PC-9 (cell line): ENCODE measurements around the gene ZCCHC3. TPM values are rescaled to one million over a fixed set of nuclear protein-coding genes. Genes with fewer than 3 reads are reported as not detected.

Experiments
- BruUV-seq: library from RNA; stranded (reverse); fragments of 400-500 nt; replicated peaks from 2 replicates; lab custom pipeline; 2021; lab: Mats Ljungman, UMichigan
- CTCF ChIA-PET: fragments of 300-600 bp; sonication (Branson Sonifier 250); formaldehyde crosslinking; loops from one replicate; lab custom pipeline; 2022; ENCODE audit warnings: antibody characterized with exemption; lab: Charles Lee
- POLR2A ChIA-PET: fragments of 300-600 bp; sonication (Branson Sonifier 250); formaldehyde crosslinking; loops from one replicate; lab custom pipeline; 2022; ENCODE audit warnings: antibody characterized with exemption; ENCODE audit not compliant: unreplicated experiment; lab: Charles Lee
- DNase-seq, 2 experiments: peaks; one replicate each; pipeline versions ENCODE4 v3.0.0 to v3.0.0-alpha.2; 2015 to 2022; ENCODE audit warnings: mixed read lengths in 1 of 2
- H2AFZ ChIP-seq: fragments of 200-600 bp; sonication (generic); 2 replicates; pipeline ENCODE4 v1.8.1; 2017; ENCODE audit warnings: antibody characterized with exemption
- H3F3A ChIP-seq: fragments of 200-600 bp; sonication (generic); 2 replicates; pipeline ENCODE4 v1.8.1; 2017; ENCODE audit warnings: antibody characterized with exemption, mild to moderate bottlenecking, low read depth; ENCODE audit not compliant: insufficient read depth
- H3K27ac ChIP-seq: fragments of 200-600 bp; sonication (generic); 2 replicates; pipeline ENCODE4 v1.6.1; 2016; ENCODE audit warnings: mixed run types
- H3K27me3 ChIP-seq: fragments of 200-600 bp; sonication (generic); 2 replicates; pipeline ENCODE4 v1.6.1; 2016; ENCODE audit warnings: low read depth, mixed run types; ENCODE audit not compliant: insufficient read depth
- H3K36me3 ChIP-seq: fragments of 200-600 bp; sonication (generic); 2 replicates; pipeline ENCODE4 v1.6.1; 2016; ENCODE audit warnings: low read depth, mixed run types
- H3K4me1 ChIP-seq: fragments of 200-600 bp; sonication (generic); replicated peaks from 2 replicates; pipeline ENCODE4 v1.6.1; 2016; ENCODE audit warnings: mixed run types; ENCODE audit not compliant: insufficient read depth
- H3K4me2 ChIP-seq: fragments of 200-600 bp; sonication (generic); 2 replicates; pipeline ENCODE4 v1.6.1; 2017; ENCODE audit warnings: mixed run types
- H3K4me3 ChIP-seq: fragments of 200-600 bp; sonication (generic); 2 replicates; pipeline ENCODE4 v1.6.1; 2016; ENCODE audit warnings: mixed run types
- H3K79me2 ChIP-seq: fragments of 200-600 bp; sonication (generic); 2 replicates; pipeline ENCODE4 v1.6.1; 2017; ENCODE audit warnings: low read depth, mixed run types
- H3K9me2 ChIP-seq: fragments of 200-600 bp; sonication (generic); 2 replicates; pipeline ENCODE4 v1.8.1; 2017; ENCODE audit warnings: mild to moderate bottlenecking; ENCODE audit not compliant: insufficient read depth
- H3K9me3 ChIP-seq: fragments of 200-600 bp; sonication (generic); 2 replicates; pipeline ENCODE4 v1.8.1; 2016; ENCODE audit warnings: low read depth; ENCODE audit not compliant: insufficient read depth
- H4K20me1 ChIP-seq: fragments of 200-600 bp; sonication (generic); 2 replicates; pipeline ENCODE4 v1.8.1; 2017; ENCODE audit not compliant: insufficient read depth
- EZH2 ChIP-seq: fragments of 200-600 bp; sonication (generic); IDR thresholded peaks from 2 replicates; pipeline ENCODE4 v1.8.0; 2017; ENCODE audit warnings: antibody characterized with exemption, low read depth
- intact Hi-C: fragments of 100-400 bp; cut with micrococcal nuclease; formaldehyde crosslinking; loops from one replicate; pipeline ENCODE4 v1.10.0; 2022; ENCODE audit not compliant: unreplicated experiment
- total RNA-seq: library from RNA; stranded (reverse); gene quantifications from 2 replicates; pipeline ENCODE4 v1.2.3, GENCODE V29; 2021
- TF ChIP-seq, protein P1 (sequence below): fragments of 200-600 bp; sonication (generic); conservative IDR thresholded peaks from 2 replicates; pipeline ENCODE4 v1.6.1; 2017; ENCODE audit warnings: mixed run types, antibody characterized with exemption, mild to moderate bottlenecking, moderate library complexity

ZCCHC3 gene
- total RNA-seq, 1 experiment from 2014 or later = 17.7 TPM

DNA sequence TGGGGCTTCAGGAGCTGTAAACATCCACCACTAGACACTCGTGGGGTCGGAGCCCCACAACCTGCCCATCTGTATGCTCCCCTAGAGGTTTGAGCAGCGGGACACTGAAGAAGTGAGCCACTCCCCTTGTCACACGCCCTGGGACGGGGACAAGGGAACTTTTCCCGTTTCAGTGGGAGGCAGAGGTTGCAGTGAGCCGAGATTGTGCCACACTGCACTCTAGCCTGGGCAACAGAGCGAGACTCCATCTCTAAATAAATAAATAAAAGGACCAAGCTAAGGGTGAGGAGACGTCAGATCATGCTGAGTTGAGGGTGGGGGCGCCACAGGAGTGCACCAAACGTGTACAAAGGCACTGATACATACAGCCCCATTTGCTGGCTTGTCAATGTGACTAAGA is 8.4 kb downstream of the ZCCHC3 start:
- ChIA-PET POLR2A (no interaction called here), CTCF (no interaction called here)
- TF ChIP-seq, protein P1, sequence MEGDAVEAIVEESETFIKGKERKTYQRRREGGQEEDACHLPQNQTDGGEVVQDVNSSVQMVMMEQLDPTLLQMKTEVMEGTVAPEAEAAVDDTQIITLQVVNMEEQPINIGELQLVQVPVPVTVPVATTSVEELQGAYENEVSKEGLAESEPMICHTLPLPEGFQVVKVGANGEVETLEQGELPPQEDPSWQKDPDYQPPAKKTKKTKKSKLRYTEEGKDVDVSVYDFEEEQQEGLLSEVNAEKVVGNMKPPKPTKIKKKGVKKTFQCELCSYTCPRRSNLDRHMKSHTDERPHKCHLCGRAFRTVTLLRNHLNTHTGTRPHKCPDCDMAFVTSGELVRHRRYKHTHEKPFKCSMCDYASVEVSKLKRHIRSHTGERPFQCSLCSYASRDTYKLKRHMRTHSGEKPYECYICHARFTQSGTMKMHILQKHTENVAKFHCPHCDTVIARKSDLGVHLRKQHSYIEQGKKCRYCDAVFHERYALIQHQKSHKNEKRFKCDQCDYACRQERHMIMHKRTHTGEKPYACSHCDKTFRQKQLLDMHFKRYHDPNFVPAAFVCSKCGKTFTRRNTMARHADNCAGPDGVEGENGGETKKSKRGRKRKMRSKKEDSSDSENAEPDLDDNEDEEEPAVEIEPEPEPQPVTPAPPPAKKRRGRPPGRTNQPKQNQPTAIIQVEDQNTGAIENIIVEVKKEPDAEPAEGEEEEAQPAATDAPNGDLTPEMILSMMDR = no peak
- TF ChIP-seq EZH2 = no peak
- Histone ChIP-seq H3K27ac (no peak overlapping the region), H3K4me3 (no peak overlapping the region), H4K20me1 (peaks cover 10% of the 10 kb centered on the region; the same call in 1 of the 2 replicates), H3K36me3 (no peaks in the 10 kb centered on the region), H3K79me2 (peaks cover 9% of the 10 kb centered on the region), H3K9me2 (no peaks in the 10 kb centered on the region), H3F3A (peaks cover 22% of the 10 kb centered on the region), H2AFZ (no peak overlapping the region), H3K4me2 (no peak overlapping the region), H3K4me1 (no peaks in the 10 kb centered on the region), H3K9me3 (no peaks in the 10 kb centered on the region), H3K27me3 (no peaks in the 10 kb centered on the region)
- no peak for DNase-seq
- intact Hi-C loops = no loop called here
- no TSS peak for BruUV-seq

DNA sequence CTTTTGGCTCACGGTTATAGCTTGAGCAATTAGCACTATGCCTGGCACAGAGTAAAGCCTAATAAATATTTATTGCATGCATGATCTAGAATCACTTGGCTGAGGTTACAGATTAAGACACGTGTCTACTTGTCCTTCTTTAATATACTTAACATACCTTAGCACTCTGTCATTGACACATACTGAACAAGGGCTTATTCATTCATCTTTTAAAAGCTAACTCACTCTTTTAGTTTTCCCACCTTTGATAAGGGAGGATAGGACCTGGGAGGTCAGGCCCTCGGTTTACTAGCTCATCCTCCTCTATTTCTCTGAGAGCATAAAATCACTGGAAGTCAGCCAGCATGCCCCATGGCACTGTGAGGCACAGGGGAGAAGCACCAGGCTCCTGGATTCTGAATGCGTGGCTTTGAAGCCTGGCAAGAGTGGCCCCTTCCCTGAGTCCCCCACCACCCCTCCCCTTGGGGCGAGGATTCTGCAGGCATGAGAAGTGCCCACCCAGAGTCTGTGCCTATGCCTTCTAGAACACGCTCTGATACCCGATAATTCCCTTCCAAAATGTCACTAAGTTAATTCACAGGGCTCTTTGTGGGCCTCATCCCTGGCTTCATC is 11.2 kb downstream of the ZCCHC3 start:
- Histone ChIP-seq H4K20me1 (no peaks in the 10 kb centered on the region), H2AFZ (no peak overlapping the region), H3K79me2 (no peaks in the 10 kb centered on the region), H3K4me3 (no peak overlapping the region), H3K4me2 (no peak overlapping the region), H3F3A (peaks cover 6% of the 10 kb centered on the region; the same call in 1 of the 2 replicates), H3K9me2 (no peaks in the 10 kb centered on the region), H3K36me3 (no peaks in the 10 kb centered on the region), H3K9me3 (no peaks in the 10 kb centered on the region), H3K27ac (no peak overlapping the region), H3K4me1 (peaks cover 4% of the 10 kb centered on the region), H3K27me3 (no peaks in the 10 kb centered on the region)
- ChIA-PET CTCF (interaction anchor here (0.6 kb wide), 1 partner anchor 11 kb away, joined by 5 read pairs; no protein-coding TSS in a partner anchor), POLR2A (no interaction called here)
- intact Hi-C loops = no loop called here
- BruUV-seq = no TSS peak
- DNase-seq = no peak
- no peak for TF ChIP-seq EZH2
- TF ChIP-seq, protein P1 = no peak

DNA sequence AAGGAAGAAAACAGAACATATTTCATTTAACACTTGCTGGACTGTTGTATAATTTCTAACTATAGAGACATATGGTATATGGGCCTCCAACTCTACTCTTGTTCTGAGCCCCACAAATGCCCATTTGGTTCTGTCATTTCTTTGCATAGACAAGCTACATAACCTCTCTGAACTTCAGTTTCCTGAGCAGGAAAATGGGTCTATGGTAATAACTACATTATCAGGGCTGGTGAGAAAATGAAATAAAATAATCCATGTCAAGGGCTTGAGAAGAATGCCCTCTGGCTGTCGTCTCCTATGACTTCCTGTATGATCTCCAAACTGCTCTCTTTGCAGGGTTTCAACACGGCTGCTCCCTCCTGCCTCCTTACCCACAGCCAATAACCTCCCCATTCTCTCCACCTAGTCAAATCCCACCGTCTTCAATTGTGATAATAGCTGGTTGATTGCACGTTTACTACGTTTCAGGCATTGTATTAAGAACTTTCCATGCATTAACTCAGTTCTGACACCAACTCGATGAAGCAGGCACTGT is 12.0 kb downstream of the ZCCHC3 start:
- H3K4me2 ChIP-seq = no peak overlapping the region
- no peak overlapping the region for H3K4me3 ChIP-seq
- peaks cover 6% of the 10 kb centered on the region; the same call in 1 of the 2 replicates for H3F3A ChIP-seq
- POLR2A ChIA-PET = no interaction called here
- H3K27me3 ChIP-seq = no peaks in the 10 kb centered on the region
- CTCF ChIA-PET = no interaction called here
- BruUV-seq = no TSS peak
- H2AFZ ChIP-seq = no peak overlapping the region
- H3K9me2 ChIP-seq = no peaks in the 10 kb centered on the region
- no peak for DNase-seq
- intact Hi-C loops = no loop called here
- H3K36me3 ChIP-seq = no peaks in the 10 kb centered on the region
- H3K27ac ChIP-seq = no peak overlapping the region
- no peaks in the 10 kb centered on the region for H4K20me1 ChIP-seq
- no peaks in the 10 kb centered on the region for H3K9me3 ChIP-seq
- peaks cover 12% of the 10 kb centered on the region for H3K4me1 ChIP-seq
- H3K79me2 ChIP-seq = no peaks in the 10 kb centered on the region
- no peak for TF ChIP-seq EZH2
